K562 (cell line): ENCODE measurements around the gene TRABD. TPM values are rescaled to one million over a fixed set of nuclear protein-coding genes. Genes with fewer than 3 reads are reported as not detected.

Experiments used
- ZNF785 ChIP-seq: fragments of 250-450 bp; sonication (Bioruptor Pico); IDR thresholded peaks from 2 replicates; pipeline ENCODE4 v1.4.0; 2020; ENCODE audit warnings: mild to moderate bottlenecking
- polyA plus RNA-seq, 8 experiments: library from polyadenylated mRNA; depleted of rRNA in 4 of 8; stranded (reverse) in 5 of 8; unstranded in 3 of 8; fragments of >200 nt; fragmentation: Nextera tagmentation in 2 of 8; fragmentation: Illumina TruSeq in 1 of 8; extraction: Ambion mirVana in 2 of 8; extraction: Trizol in 1 of 8; gene quantifications; 2 replicates each; pipeline versions ENCODE4 v1.2.1 to v1.2.3, GENCODE V29; 2011 to 2014; ENCODE audit warnings: inconsistent platforms in 1 of 8, missing spikeins in 1 of 8
- total RNA-seq, 7 experiments: library from RNA; depleted of rRNA in 6 of 7; stranded (reverse); fragments of >200 nt in 6 of 7; fragmentation: Illumina TruSeq in 2 of 7; extraction: Trizol in 2 of 7; gene quantifications; 2 replicates each; pipeline versions ENCODE4 v1.2.1 to v1.2.3, GENCODE V29; 2011 to 2021; ENCODE audit warnings: low replicate concordance in 1 of 7
- TF ChIP-seq, protein P1 (sequence below): fragments of 150-350 bp; IDR thresholded peaks from 2 replicates; pipeline ENCODE4 v1.6.1; 2014; ENCODE audit warnings: low read depth, mild to moderate bottlenecking, low read length, borderline replicate concordance
- TF ChIP-seq, protein P2 (sequence below), 2 experiments: fragments of 450-650 bp; IDR thresholded peaks; 2 replicates each; pipeline ENCODE4 v1.6.1; 2016; ENCODE audit warnings: mild to moderate bottlenecking in 2 of 2, borderline replicate concordance in 1 of 2, low read depth in 1 of 2, moderate library complexity in 1 of 2

The TRABD gene
- total and polyA plus RNA-seq, 9 of the 15 experiments (the other 6 are each of a cell fraction or from before 2014, with no cell fraction given), result 0.08 to 62.9 (median 14.0) TPM

DNA sequence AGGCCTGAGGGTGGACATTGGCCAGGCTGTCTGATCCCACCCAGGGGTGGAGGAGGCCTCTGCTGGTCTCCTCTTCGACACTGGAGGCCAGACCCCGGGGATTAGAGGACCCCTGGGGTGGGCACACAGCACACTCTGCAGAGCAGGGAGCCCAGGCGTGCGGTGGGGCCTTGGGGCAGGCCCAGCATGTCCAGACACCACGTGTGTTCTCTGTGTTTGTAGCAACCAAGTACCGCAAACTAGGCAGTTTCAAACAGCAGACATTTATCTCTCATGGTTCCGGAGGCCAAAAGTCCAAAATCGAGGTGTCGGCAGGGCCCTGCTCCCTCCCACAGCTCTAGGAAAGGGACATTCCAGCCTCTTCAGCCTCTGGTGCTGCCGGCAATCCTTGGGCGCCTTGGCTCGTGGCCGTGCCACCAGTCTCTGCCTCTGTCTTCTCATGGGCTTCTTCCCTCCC, 13.7 kb upstream of the TRABD start (continued):
- TF ChIP-seq, protein P1, sequence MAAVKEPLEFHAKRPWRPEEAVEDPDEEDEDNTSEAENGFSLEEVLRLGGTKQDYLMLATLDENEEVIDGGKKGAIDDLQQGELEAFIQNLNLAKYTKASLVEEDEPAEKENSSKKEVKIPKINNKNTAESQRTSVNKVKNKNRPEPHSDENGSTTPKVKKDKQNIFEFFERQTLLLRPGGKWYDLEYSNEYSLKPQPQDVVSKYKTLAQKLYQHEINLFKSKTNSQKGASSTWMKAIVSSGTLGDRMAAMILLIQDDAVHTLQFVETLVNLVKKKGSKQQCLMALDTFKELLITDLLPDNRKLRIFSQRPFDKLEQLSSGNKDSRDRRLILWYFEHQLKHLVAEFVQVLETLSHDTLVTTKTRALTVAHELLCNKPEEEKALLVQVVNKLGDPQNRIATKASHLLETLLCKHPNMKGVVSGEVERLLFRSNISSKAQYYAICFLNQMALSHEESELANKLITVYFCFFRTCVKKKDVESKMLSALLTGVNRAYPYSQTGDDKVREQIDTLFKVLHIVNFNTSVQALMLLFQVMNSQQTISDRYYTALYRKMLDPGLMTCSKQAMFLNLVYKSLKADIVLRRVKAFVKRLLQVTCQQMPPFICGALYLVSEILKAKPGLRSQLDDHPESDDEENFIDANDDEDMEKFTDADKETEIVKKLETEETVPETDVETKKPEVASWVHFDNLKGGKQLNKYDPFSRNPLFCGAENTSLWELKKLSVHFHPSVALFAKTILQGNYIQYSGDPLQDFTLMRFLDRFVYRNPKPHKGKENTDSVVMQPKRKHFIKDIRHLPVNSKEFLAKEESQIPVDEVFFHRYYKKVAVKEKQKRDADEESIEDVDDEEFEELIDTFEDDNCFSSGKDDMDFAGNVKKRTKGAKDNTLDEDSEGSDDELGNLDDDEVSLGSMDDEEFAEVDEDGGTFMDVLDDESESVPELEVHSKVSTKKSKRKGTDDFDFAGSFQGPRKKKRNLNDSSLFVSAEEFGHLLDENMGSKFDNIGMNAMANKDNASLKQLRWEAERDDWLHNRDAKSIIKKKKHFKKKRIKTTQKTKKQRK, result no peak
- no peak for TF ChIP-seq ZNF785 (CRISPR knock-in tag)
- TF ChIP-seq, protein P2, sequence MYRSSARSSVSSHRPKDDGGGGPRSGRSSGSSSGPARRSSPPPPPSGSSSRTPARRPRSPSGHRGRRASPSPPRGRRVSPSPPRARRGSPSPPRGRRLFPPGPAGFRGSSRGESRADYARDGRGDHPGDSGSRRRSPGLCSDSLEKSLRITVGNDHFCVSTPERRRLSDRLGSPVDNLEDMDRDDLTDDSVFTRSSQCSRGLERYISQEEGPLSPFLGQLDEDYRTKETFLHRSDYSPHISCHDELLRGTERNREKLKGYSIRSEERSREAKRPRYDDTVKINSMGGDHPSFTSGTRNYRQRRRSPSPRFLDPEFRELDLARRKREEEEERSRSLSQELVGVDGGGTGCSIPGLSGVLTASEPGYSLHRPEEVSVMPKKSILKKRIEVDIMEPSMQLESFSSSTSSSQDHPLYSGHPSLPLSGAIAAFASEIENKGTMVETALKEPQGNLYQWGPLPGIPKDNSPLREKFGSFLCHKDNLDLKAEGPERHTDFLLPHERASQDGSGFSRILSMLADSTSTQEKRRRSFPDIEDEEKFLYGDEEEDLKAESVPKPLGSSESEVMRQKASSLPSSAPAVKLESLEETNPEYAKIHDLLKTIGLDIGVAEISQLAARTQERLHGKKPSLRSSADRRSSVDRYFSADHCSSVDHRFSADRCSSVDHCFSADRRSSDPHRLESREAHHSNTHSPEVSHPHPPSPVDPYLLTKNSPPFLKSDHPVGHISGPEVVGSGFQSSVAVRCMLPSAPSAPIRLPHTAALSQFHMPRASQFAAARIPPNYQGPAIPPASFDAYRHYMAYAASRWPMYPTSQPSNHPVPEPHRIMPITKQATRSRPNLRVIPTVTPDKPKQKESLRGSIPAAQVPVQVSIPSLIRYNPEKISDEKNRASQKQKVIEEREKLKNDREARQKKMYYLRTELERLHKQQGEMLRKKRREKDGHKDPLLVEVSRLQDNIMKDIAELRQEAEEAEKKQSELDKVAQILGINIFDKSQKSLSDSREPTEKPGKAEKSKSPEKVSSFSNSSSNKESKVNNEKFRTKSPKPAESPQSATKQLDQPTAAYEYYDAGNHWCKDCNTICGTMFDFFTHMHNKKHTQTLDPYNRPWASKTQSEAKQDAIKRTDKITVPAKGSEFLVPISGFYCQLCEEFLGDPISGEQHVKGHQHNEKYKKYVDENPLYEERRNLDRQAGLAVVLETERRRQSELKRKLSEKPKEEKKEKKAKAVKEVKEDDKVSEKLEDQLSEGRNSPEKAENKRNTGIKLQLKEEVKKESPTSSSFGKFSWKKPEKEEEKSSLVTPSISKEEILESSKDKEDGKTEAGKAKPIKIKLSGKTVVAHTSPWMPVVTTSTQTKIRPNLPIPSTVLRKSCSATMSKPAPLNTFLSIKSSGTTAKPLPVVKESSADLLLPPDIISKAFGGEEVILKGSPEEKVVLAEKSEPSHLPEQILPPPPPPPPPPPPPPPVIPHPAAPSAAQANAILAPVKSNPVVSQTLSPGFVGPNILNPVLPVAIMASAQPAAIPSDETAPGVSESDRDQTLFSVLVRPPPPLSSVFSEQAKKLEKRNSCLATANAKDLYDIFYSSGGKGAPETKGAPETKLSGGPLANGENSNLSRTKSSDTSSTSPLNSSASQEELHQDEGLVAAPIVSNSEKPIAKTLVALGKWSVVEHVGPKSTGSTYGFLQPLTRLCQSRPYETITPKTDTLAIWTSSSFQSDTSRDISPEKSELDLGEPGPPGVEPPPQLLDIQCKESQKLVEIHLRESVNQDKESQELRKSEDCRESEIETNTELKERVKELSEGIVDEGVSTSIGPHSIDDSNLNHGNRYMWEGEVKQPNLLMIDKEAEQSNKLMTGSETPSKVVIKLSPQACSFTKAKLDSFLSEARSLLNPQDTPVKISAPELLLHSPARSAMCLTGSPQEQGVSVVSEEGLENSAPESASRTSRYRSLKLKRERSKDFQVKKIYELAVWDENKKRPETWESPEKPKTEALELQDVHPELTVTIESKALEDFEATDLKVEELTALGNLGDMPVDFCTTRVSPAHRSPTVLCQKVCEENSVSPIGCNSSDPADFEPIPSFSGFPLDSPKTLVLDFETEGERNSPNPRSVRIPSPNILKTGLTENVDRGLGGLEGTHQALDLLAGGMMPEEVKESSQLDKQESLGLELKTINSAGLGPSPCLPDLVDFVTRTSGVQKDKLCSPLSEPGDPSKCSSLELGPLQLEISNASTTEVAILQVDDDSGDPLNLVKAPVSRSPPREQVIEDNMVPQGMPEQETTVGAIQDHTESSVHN (IDR thresholded peaks at IDR 0.05; ENCODE audit: borderline replicate concordance in 1 of 2, low read depth in 1 of 2), result no peak
- TF ChIP-seq, all 486 proteins: peak for 0
